GM18499 (cell line): ENCODE results near the gene PLAC9.
"Not testable (repeated sequence)": the region's sequence is repeated elsewhere in the genome, so short reads cannot be mapped to it uniquely, and the experiment has no call there.

Experiments
- ATAC-seq: cut with Tn5 transposase; IDR thresholded peaks from one replicate; pipeline ENCODE4 v1.9.1; 2021; ENCODE audit warnings: moderate number of reproducible peaks; ENCODE audit not compliant: insufficient read depth, unreplicated experiment

The PLAC9 gene

GRCh38 chr10:80132299-80133139, at the start of gene PLAC9:
Gene PLAC9, plus strand, starts transcription at chr10:80132730. Its CDS starts 33 bp downstream, at chr10:80132763.
- ATAC-seq = no peak

- no peak for ATAC-seq
These were observed 42.4 kb upstream of the PLAC9 start for GRCh38 chr10:80090121-80090520.

GRCh38 chr10:80094231-80094630, 38.3 kb upstream of the PLAC9 start:
- ATAC-seq = no peak

GRCh38 chr10:80098272-80098671, 34.3 kb upstream of the PLAC9 start:
- ATAC-seq = not testable (repeated sequence)

- ATAC-seq = not testable (repeated sequence)
These were observed 33.2 kb upstream of the PLAC9 start for GRCh38 chr10:80099295-80099694.

GRCh38 chr10:80100116-80100515, 32.4 kb upstream of the PLAC9 start:
- no peak for ATAC-seq

GRCh38 chr10:80100861-80101695, 31.5 kb upstream of the PLAC9 start:
- ATAC-seq = no peak

GRCh38 chr10:80104066-80104926, 28.2 kb upstream of the PLAC9 start:
- ATAC-seq = no peak

GRCh38 chr10:80108576-80109239, 23.8 kb upstream of the PLAC9 start:
- ATAC-seq = no peak

GRCh38 chr10:80110986-80111385, 21.5 kb upstream of the PLAC9 start:
- ATAC-seq = no peak

GRCh38 chr10:80118669-80119068, 13.9 kb upstream of the PLAC9 start:
- ATAC-seq = no peak

GRCh38 chr10:80122110-80122710, 10.3 kb upstream of the PLAC9 start:
- no peak for ATAC-seq

- no peak for ATAC-seq
These were observed 9.8 kb upstream of the PLAC9 start for GRCh38 chr10:80122746-80123145.

GRCh38 chr10:80126876-80127275, 5.7 kb upstream of the PLAC9 start:
- no peak for ATAC-seq

- no peak for ATAC-seq
These were observed 1.0 kb upstream of the PLAC9 start for GRCh38 chr10:80131499-80131901.

GRCh38 chr10:80133206-80133605, 676 bp downstream of the PLAC9 start:
- ATAC-seq = no peak

GRCh38 chr10:80133687-80134086, 1.2 kb downstream of the PLAC9 start:
- ATAC-seq = not testable (repeated sequence)

GRCh38 chr10:80136134-80136571, 3.6 kb downstream of the PLAC9 start:
- ATAC-seq = no peak
